GM19023 (cell line): Measurements from ENCODE around the gene SWSAP1.
"Not testable (repeated sequence)": the region's sequence is repeated elsewhere in the genome, so short reads cannot be mapped to it uniquely, and the experiment has no call there.

Experiments
- ATAC-seq: cut with Tn5 transposase; IDR thresholded peaks from one replicate; pipeline ENCODE4 v1.9.1; 2021; ENCODE audit warnings: mild to moderate bottlenecking, moderate library complexity; ENCODE audit not compliant: unreplicated experiment

SWSAP1 gene, protein sequence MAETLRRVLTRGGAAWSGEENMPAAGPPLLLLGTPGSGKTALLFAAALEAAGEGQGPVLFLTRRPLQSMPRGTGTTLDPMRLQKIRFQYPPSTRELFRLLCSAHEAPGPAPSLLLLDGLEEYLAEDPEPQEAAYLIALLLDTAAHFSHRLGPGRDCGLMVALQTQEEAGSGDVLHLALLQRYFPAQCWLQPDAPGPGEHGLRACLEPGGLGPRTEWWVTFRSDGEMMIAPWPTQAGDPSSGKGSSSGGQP

DNA sequence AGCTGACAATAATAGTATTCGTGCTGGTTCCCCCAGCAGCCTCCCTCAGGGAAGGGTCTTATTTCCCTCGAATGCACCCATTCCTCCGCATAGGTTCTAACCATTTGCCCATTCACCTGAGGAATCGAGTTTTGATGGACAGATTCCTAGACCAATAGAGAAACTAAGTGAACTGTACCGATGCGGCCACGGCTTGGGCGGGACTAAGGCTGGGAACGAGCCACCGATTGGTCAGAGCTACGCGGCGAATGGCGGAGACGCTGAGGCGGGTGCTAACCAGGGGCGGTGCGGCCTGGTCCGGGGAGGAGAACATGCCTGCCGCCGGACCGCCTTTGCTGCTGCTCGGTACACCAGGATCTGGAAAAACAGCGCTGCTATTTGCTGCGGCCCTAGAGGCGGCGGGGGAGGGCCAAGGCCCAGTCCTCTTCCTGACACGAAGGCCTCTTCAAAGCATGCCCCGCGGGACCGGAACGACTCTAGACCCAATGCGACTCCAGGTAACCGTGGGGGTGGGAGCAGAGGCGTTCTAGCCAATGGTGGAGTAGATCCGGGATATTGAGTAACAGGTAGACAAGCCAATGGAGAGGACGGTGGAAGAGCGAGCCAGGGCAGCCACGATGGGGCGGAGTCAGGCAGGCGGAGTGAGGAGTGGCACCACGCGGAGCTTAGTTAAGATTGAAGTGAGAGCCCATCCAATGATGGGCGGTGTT, at the start of gene SWSAP1:
Gene SWSAP1 (plus strand): TSS at position 234 of the 710 bp plus-strand sequence. CDS start 15 bp downstream, at position 249.
- ATAC-seq: peak; percentile 90

DNA sequence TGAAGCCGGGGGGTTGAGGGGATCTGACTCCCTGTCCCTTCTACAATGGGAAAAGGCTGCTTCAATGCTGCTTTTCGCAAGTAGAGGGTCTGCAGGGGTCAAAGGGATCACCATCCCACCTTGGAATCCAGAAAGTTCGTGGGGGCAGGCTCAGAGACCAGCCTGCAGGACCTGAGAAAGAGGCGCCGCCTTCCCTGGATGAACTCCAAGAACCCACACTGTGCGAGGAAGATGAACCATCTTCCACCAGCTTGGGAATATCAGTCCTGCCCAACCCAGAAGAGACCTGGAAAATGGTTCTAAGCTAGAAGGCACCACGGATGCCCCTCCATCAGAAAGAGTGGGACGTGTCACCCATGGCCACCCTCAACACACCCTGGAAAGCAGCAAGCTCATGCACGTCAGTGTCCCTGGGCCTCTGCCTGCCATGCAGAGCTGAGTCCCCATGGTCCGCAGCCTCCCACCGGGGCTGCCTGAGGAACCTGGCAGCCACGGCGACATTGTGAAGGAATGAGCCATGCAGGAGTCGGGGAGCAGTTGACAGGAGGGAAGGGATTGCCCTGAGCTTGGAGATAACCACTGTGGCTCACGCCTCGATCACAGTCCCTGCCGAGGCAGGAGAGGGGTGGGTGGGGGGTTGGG, 49.6 kb upstream of the SWSAP1 start:
- ATAC-seq: no peak

DNA sequence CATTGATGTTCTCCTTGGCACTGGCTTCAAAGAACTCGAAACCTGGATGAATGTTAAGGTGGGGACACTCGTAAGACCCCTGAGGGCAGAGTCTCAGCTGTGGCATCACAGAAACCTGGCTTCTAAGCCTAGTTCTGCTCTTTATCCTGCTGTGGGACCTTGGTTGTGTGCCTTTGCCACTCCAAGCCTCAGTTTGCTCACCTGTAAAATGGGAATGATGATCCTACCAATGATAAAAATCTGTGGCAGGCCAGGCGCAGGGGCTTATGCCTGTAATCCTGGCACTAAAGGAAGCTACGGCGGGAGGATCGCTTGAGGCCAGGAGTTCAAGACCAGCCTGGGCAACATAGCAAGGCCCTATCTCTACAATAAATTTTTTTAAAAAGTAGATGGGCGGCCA, 48.9 kb upstream of the SWSAP1 start:
- ATAC-seq: no peak

DNA sequence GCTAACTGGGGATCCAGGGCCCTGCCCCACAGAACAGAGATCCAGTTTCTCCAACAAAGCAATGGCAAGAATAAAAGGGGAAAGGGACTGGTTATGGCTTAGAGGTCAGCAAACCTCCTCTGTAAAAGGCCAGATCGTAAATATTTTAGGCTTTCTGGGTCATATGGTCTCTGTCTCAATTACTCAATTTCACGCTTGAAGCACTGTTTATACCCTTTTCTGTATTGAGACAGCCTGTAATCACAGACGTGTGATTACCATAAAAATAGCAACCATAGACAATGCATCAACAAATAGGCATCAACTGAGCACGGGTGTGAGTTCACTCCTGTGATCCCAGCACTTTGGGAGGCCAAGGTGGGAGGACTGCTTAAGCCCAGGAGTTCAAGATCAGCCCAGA, 44.3 kb upstream of the SWSAP1 start:
- ATAC-seq: no peak

DNA sequence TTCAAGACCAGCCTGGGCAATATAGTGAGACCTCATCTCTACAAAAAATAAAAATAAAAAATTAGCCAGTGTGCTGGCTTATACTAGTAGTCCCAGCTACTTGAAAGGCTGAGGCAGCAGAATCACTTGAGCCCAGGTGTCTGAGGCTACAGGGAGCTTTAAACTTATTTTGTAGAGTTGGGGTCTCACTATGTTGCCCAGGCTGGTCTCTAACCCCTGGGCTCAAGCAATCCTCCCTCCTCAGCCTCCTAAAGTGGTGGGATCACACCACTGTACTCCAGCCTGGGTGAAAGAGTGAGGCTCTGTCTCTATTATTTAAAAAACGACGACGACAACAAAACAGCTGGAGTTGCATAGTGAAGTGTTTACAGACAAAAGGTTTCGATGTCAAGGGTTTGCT, 43.0 kb upstream of the SWSAP1 start:
- no peak for ATAC-seq

DNA sequence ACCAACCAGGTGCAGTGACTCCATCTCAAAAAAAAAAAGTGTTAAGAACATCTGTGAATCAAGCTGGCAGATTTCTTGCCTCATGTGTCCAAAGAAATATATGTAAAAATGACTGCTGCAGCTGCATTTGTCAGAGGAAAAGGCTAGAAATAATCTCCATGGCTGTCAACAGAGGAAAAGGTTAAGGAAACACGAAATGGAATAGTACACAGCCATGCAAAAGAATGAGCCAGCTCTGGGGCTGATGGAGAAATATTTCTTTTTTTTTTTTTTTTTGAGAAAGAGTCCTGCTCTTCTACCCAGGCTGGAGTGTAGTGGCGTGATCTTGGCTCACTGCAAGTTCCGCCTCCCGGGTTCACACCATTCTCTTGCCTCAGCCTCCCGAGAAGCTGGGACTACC, 41.6 kb upstream of the SWSAP1 start:
- ATAC-seq: no peak

DNA sequence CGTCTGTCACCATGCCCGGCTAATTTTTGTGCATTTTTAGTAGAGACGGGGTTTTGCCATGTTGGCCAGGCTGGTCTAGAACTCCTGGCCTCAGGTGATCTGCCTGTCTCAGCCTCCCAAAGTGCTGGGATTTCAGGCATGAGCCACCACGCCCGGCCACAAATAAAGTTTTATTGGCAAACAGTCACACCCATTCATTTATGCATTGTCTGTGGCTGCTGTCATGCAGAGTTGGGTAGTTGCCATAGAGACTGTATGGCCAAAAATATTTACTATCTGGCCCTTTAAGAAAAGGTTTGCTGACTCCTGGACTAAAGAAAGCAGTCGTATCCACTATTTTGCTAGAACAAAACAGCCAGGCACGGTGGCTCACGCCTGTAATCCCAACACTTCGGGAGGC, 40.6 kb upstream of the SWSAP1 start:
- not testable (repeated sequence) for ATAC-seq

DNA sequence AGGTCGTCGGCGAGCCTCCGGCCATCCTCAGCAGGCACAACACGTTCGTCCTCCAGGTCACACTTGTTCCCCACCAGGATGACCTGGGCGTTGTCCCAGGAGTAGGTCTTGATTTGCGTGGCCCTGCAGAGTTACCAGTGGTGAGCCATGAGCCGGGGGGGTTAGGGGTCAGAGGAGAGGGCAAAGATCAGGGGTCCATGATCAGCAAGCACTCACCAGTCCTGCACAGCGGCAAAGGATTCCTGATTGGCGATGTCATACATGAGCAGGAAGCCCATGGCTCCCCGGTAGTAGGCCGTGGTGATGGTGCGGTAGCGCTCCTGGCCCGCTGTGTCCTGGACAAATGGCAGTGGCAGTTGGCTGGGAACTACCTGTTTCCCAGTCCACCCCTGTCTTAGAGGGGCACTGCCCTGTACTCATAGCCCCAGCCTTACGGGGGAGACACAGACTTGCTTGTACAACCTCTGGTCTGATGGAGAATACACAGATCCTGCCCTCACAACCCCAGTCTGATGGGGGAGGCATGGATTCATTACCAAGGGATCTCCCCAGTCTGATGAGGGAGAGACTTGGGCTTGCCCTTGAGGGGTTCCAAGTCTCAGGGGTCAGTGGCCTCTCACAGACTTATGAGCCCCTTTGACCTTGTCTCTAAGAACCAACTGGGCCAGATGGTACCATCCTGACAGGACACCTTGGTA, 38.9 kb upstream of the SWSAP1 start:
- no peak for ATAC-seq

DNA sequence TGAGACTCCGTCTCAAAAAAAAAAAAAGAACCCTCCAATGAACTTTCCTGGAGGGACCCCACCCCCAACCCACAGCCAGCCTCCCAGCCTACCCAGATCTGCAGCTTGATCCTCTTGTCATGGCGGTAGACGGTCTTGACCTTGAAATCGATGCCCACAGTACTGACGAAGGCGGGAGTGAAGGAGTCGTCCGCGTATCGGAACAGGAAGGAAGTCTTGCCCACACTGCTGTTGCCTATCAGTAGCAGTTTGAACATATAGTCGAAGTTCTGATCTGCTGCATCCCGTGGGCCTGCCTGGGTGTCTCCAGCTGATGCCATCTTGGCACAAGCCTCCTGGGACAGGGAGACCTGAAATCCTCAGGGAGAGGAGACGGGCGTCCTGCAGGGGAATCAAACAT, 37.4 kb upstream of the SWSAP1 start:
- ATAC-seq: no peak

DNA sequence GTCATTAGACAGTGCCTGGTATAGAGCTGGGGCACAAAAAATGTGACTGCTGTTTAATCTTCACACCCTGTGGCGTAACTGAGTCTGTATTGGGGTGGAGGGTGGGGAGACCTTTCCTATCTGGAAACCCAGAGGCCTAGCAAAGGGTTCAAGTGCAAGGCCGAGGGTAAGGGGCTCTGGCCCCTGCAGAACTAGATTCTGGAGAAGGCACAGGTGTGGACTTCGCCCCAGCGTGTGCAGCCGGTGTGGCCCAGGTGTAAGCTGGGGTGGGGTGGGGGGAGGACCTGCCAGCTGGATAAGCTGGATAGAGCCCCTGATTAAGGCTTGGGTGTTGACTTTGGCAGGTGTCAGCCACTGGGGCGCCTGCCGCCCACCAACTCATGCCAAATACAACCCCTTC, 36.3 kb upstream of the SWSAP1 start:
- ATAC-seq: no peak

DNA sequence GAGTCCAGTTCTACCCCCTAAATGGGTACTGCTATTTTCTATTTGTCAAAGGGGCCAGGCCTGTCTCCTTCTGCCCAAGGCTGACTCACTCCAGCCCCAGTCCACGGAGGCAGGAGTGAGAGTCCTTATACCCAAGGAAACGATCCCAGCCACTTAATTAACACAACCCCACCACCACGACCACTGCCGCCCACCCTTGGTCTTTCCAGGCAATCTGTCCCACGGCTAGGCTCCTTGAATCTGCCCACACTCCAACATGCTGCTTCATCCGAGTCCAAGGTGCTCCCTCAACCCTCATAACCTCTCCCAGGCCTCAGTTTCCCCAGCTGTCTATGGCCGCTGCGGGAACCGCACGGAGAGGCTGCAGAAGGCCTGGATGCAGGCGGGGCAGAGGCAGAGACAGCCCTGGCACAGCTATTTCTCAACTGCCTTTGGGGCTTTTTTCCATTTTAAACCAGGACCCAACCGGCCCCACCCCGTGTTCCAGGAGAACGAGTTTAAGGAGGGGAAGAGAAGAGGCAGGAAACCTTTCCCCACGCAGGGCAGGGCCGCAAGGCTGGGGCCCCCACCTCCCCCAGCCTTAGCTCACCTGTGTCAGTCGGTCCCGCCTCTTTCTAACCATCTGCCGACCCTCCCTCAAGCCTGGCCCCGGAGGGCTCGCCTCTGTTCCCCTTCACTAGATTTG, 35.8 kb upstream of the SWSAP1 start:
- ATAC-seq: no peak

DNA sequence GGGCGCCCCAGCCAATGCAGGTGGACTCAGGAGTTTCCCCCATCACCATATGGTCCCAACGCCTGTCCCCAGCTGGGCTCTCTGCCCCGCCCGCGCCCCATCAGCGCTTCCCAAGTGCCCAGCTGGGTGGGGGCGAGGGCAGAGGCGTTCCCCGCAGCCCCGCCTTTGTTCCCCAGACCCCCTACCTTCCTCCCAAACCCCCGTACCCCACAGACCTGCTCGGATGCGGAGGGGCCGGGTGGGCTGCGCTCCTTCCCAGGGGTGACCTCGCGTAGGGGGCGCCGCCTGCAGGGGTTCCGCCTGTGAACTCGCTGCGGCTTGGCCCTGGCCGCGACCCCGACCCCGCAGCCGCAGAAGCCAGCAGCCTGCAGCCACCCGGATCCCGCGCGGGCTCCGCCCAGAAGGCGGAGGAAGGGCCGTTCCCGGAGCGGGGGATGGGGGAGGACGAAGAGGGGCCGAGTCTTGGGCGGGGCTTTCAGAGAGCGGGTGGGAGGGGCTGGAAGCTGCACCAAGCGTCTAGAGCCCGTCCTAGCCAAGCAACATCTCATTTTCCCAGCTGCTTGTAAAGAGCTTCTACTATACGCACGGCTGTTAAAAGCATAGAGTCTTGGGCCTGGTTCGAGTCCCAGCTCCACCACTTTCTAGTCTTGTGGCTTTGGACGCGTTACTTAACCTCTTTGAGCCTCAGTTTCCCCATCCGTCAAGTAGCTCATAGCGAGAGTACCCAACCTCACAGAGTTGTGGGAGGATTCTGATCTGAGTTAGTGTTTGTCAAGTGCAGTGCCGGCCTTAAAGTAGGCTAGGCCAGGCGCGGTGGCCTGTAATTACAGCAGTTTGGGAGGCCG, 35.0 kb upstream of the SWSAP1 start, which contains the start of gene RAB3D:
Gene RAB3D (minus strand): TSS at position 404 of the 845 bp plus-strand sequence. CDS start 2,258 bp downstream, outside the sequence.
- peak; percentile 84 for ATAC-seq

DNA sequence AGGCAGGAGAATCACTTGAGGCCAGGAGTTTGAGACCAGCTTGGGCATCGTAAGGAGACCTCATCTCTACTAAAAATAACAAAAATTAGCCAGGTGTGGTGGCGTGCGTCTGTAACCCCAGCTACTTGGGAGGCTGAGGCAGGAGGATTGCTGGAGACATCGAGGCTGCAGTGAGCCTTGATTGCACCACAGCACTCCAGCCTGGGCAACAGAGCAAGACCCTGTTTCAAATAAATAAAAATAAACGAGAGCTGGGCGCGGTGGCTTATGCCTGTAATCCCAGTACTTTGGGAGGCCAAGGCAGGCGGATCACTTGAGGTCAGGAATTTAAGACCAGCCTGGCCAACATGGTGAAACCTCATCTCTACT, 34.4 kb upstream of the SWSAP1 start:
- ATAC-seq: not testable (repeated sequence)

DNA sequence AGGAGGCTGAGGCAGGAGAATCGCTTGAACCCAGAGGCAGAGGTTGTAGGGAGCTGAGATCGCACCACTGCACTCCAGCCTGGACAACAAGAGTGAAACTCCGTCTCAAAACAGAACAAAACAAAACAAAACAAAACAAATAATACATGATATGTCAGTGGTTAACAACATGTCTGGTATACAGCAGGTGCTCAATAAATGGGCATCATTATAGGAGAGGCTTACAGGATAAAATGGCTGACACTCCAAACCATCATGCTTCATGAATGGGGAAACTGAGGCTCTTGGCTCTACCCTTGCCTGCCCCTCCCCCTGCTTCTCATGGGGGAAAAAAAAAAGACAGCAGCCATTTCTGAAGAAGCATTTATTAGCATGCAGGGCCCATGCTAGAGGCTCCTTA, 32.0 kb upstream of the SWSAP1 start:
- ATAC-seq: no peak

DNA sequence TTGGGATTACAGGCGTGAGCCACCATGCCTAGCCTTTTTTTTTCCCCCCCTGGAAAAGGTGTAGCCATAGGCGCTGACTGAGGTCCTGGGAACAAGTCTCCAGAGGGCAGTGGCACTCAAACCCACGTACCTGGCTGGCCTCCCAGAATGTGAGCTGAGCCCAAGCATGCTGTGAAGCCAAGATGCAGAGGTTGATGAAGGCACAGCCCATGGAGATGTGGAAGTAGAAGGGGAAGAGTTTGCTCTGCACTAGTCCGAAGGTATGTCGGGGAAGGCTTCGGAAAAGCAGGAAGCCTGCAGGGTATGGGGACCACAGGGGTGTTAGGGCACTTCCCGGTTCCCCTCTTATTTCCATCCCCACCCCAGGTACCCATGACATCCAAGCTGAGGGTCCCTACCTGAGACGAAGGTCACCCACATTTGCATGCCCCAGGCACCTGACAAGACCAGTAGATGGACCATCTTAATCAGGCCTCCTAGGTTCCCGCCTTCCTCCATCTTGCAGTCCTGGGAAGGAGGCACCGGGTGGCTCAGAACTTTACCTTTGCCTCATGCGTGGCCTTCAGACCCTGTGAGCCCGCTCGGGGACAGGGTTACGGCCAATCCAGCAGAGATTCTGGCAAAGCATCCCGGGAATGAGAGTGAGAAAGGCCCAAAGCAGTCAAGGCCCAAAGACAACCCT, 29.2 kb upstream of the SWSAP1 start:
- ATAC-seq: no peak

DNA sequence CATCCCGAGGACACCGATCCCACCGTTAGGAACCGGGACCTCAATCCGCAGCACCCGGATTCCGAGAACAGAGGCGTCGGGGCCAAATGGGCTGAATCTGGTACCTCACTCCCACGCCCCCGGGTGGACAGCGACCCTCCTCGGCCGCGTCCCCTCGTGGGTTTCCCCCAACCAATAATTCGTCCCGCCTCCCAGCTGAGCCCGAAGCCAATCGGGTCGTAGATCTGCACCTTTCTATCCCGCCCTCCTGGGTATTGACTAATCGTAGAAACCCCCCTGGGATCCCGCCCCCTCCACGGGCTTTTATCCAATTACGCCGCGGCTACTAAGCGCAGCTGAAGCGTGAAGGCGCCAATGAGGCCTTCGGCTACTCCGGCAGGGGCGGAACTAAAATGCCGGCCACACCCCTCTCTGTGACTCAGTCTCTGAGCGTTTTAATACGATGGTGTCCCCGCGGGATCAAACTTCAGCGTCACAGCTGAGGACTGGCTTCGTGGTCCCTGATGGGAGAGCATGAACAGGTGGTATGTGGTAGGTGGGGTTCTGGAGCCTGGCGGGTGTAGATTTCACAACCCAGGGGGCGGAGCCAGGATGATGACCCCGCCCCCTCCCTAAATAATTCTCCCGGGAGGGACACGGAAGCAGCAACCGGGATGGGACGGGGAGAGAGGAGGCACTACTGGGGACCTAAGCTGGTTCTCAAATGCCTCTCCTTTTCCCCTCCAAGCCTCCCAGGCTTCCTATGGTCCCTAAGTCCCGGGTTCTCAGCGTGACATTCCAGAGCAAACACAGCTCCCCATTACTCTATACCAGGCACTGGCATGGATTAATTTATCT, 28.1 kb upstream of the SWSAP1 start, which contains the start of the genes CCDC159 and TMEM205:
Gene CCDC159 (plus strand): TSS at position 416 of the 837 bp plus-strand sequence. CDS start 88 bp downstream, at position 504.
Gene TMEM205 (minus strand): TSS at position 165 of the 837 bp plus-strand sequence. CDS start 649 bp downstream, outside the sequence.
- ATAC-seq: peak; percentile 89

DNA sequence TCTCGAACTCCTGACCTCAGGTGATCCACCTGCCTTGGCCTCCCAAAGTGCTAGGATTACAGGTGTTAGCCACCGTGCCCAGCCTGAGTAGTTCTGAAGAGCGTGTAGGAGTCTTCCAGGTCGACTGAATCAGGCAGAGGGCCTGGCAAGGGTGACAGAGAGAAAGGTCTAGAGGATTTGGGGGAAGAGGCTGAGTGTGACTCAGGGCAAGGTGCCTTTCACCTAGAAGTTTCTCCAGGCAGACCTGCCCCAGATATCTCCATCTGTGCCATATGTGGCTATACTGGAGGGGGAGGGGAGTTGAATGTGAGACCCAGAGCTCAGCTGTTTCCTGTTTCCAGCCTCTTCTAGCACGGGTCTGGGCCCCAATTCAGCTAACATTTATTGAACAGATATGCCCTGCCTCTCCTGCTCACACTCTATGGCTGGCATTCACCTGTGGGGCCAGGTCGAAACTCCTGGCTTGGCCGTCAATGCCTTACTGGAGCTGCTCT, 26.9 kb upstream of the SWSAP1 start:
- ATAC-seq: no peak

DNA sequence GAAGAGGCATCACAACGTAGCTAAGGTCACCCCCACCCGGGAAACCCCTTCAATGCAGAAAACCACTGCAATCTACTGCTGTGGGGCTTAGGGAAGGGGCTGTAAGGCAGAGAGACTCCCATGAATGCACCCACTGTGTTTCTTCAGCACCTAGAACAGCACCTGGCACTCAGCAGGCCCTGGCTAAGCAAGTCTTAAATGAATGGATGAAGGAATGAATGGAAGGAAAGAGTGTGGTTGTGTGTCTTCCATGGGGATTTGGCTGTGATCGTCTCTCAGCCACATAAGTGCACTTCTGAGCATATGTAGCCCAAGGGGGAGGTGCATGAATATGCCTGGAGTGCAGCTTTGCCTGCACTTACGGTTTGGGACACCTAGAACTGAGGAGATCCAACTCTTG, 25.3 kb upstream of the SWSAP1 start:
- no peak for ATAC-seq
